ENCODE data around the gene KCNG2. TPM values are rescaled to one million over a fixed set of nuclear protein-coding genes. Genes with fewer than 3 reads are reported as not detected.

KCNG2 gene
- total and polyA plus RNA-seq, 2 of the 13 experiments (the other 11 are each of a cell fraction or from before 2014, with no cell fraction given) = not detected

GRCh38 chr18:79934311-79935097 lies 136.8 kb downstream of the KCNG2 start (continued):
- TF ChIP-seq CENPX (CRISPR knock-in tag; IDR thresholded peaks at IDR 0.05) (no peak), ZNF891 (CRISPR knock-in tag; IDR thresholded peaks at IDR 0.05) (no peak), ZNF337 (CRISPR knock-in tag; IDR thresholded peaks at IDR 0.05; ENCODE audit: borderline replicate concordance, low read depth) (no peak), ZNF383 (CRISPR knock-in tag; IDR thresholded peaks at IDR 0.05; ENCODE audit: borderline replicate concordance) (0 out of 2 replicates have a peak, but pooled peaks have one; percentile 6), ZNF264 (CRISPR knock-in tag; IDR thresholded peaks at IDR 0.05) (peak; percentile 94), ZBTB43 (CRISPR knock-in tag; conservative IDR thresholded peaks at IDR 0.05) (peak; percentile 36; the same call in 1 of the 2 replicates), NKX3-1 (CRISPR knock-in tag; IDR thresholded peaks at IDR 0.05) (no peak; the same call in 1 of the 2 replicates), ZBTB34 (CRISPR knock-in tag; IDR thresholded peaks at IDR 0.05) (peak; percentile 61; the same call in 1 of the 2 replicates), IKZF1 (IDR thresholded peaks at IDR 0.05) (no peak), ZSCAN22 (CRISPR knock-in tag; IDR thresholded peaks at IDR 0.05) (no peak), SOX5 (CRISPR knock-in tag; IDR thresholded peaks at IDR 0.05; ENCODE audit: borderline replicate concordance) (peak; percentile 78; the same call in 1 of the 2 replicates), ZNF136 (CRISPR knock-in tag; IDR thresholded peaks at IDR 0.05; ENCODE audit: low read depth) (no peak), KDM5A (IDR thresholded peaks at IDR 0.05; ENCODE audit: borderline replicate concordance, low read length) (no peak), ZBTB26 (CRISPR knock-in tag; IDR thresholded peaks at IDR 0.05; ENCODE audit: borderline replicate concordance) (no peak), ZBTB46 (CRISPR knock-in tag; IDR thresholded peaks at IDR 0.05; ENCODE audit: borderline replicate concordance) (no peak), CENPBD1 (CRISPR knock-in tag; IDR thresholded peaks at IDR 0.05; ENCODE audit: borderline replicate concordance, low read depth) (0 out of 2 replicates have a peak, but pooled peaks have one; percentile 16), ZFP36L1 (CRISPR knock-in tag; IDR thresholded peaks at IDR 0.05) (peak; percentile 50; the same call in 1 of the 2 replicates), RBM39 (IDR thresholded peaks at IDR 0.05; ENCODE audit: low read depth, low read length, poor library complexity, severe bottlenecking) (no peak), SALL1 (CRISPR knock-in tag; IDR thresholded peaks at IDR 0.05) (peak; percentile 94), ZKSCAN1 (IDR thresholded peaks at IDR 0.05; ENCODE audit: low read length) (no peak)

Measured in HepG2 (cell line).